ENCODE results near the gene DPP6. TPM values are rescaled to one million over a fixed set of nuclear protein-coding genes. Genes with fewer than 3 reads are reported as not detected.

Gene DPP6
- total RNA-seq, 4 donors from 2014 or later = 0.94 to 1.9 TPM; not detected in 2

GRCh38 chr7:154198481-154198880 is 146.3 kb downstream of the DPP6 start:
- Histone ChIP-seq H3K36me3 (no peaks in the 10 kb centered on the region), H3K27me3 (no peaks in the 10 kb centered on the region), H3K4me1 (no peaks in the 10 kb centered on the region), H3K4me3 (no peak overlapping the region), H3K9me3 (no peaks in the 10 kb centered on the region), H3K27ac (no peak overlapping the region)
- DNase-seq (no peak), ATAC-seq (no peak)
- TF ChIP-seq POLR2A (IDR thresholded peaks at IDR 0.05) = no peak
- no peak for TF ChIP-seq CTCF (IDR thresholded peaks at IDR 0.05 in 4 of 5, conservative IDR thresholded peaks at IDR 0.05 in 1 of 5)
- in situ Hi-C loops (cut with MboI; ENCODE audit: low sequenced_read_pairs in 4 of 4) = no loop called here
- intact Hi-C loops (cut with DNase I; ENCODE audit: low total_unique reads) = no loop called here

GRCh38 chr7:154200241-154200640 is 148.0 kb downstream of the DPP6 start:
- no peak for DNase-seq
- H3K4me3 ChIP-seq = no peak overlapping the region
- no peaks in the 10 kb centered on the region for H3K4me1 ChIP-seq
- no peak overlapping the region for H3K27ac ChIP-seq
- H3K9me3 ChIP-seq = no peaks in the 10 kb centered on the region
- in situ Hi-C loops (cut with MboI; ENCODE audit: low sequenced_read_pairs in 4 of 4) = no loop called here
- TF ChIP-seq POLR2A (IDR thresholded peaks at IDR 0.05) (no peak), CTCF (IDR thresholded peaks at IDR 0.05 in 4 of 5, conservative IDR thresholded peaks at IDR 0.05 in 1 of 5) (no peak)
- intact Hi-C loops (cut with DNase I; ENCODE audit: low total_unique reads) = no loop called here
- H3K36me3 ChIP-seq = no peaks in the 10 kb centered on the region
- no peak for ATAC-seq
- no peaks in the 10 kb centered on the region for H3K27me3 ChIP-seq

- intact Hi-C loops (cut with DNase I; ENCODE audit: low total_unique reads) (no loop called here), in situ Hi-C loops (cut with MboI; ENCODE audit: low sequenced_read_pairs in 4 of 4) (no loop called here)
- H3K36me3 ChIP-seq = no peaks in the 10 kb centered on the region
- no peaks in the 10 kb centered on the region for H3K27me3 ChIP-seq
- H3K27ac ChIP-seq = no peak overlapping the region
- no peaks in the 10 kb centered on the region for H3K4me1 ChIP-seq
- no peak overlapping the region for H3K4me3 ChIP-seq
- TF ChIP-seq POLR2A (IDR thresholded peaks at IDR 0.05) = no peak
- no peak for TF ChIP-seq CTCF (IDR thresholded peaks at IDR 0.05 in 4 of 5, conservative IDR thresholded peaks at IDR 0.05 in 1 of 5)
- no peaks in the 10 kb centered on the region for H3K9me3 ChIP-seq
- no peak for ATAC-seq
- DNase-seq = no peak
These were observed 149.8 kb downstream of the DPP6 start for GRCh38 chr7:154202002-154202401.

- Histone ChIP-seq H3K4me3 (no peak overlapping the region), H3K36me3 (no peaks in the 10 kb centered on the region), H3K27ac (no peak overlapping the region), H3K4me1 (no peaks in the 10 kb centered on the region), H3K27me3 (no peaks in the 10 kb centered on the region), H3K9me3 (no peaks in the 10 kb centered on the region)
- in situ Hi-C loops (cut with MboI; ENCODE audit: low sequenced_read_pairs in 4 of 4) (no loop called here), intact Hi-C loops (cut with DNase I; ENCODE audit: low total_unique reads) (no loop called here)
- ATAC-seq = no peak
- no peak for DNase-seq
- TF ChIP-seq POLR2A (IDR thresholded peaks at IDR 0.05) (no peak), CTCF (IDR thresholded peaks at IDR 0.05 in 4 of 5, conservative IDR thresholded peaks at IDR 0.05 in 1 of 5) (no peak)
These were observed 151.8 kb downstream of the DPP6 start for GRCh38 chr7:154204046-154204445.

- DNase-seq (no peak), ATAC-seq (no peak)
- Histone ChIP-seq H3K27me3 (no peaks in the 10 kb centered on the region), H3K36me3 (no peaks in the 10 kb centered on the region), H3K9me3 (no peaks in the 10 kb centered on the region), H3K4me3 (no peak overlapping the region), H3K4me1 (no peaks in the 10 kb centered on the region), H3K27ac (no peak overlapping the region)
- in situ Hi-C loops (cut with MboI; ENCODE audit: low sequenced_read_pairs in 4 of 4) (no loop called here), intact Hi-C loops (cut with DNase I; ENCODE audit: low total_unique reads) (no loop called here)
- TF ChIP-seq POLR2A (IDR thresholded peaks at IDR 0.05) = no peak
- TF ChIP-seq CTCF (IDR thresholded peaks at IDR 0.05 in 4 of 5, conservative IDR thresholded peaks at IDR 0.05 in 1 of 5) = no peak
These were observed 160.7 kb downstream of the DPP6 start for GRCh38 chr7:154212861-154213260.
